Measurements from ENCODE around the gene SPRED1. TPM values are rescaled to one million over a fixed set of nuclear protein-coding genes. Genes with fewer than 3 reads are reported as not detected.

SPRED1 gene
- total RNA-seq, 4 donors from 2014 or later = 11.8 to 30.0 (median 19.7) TPM

GRCh38 chr15:38242055-38242454 is 10.6 kb upstream of the SPRED1 start:
- TF ChIP-seq EP300 (IDR thresholded peaks at IDR 0.05) (no peak), POLR2A (IDR thresholded peaks at IDR 0.05) (no peak), POLR2AphosphoS5 (IDR thresholded peaks at IDR 0.05) (no peak)
- TF ChIP-seq, protein P1, sequence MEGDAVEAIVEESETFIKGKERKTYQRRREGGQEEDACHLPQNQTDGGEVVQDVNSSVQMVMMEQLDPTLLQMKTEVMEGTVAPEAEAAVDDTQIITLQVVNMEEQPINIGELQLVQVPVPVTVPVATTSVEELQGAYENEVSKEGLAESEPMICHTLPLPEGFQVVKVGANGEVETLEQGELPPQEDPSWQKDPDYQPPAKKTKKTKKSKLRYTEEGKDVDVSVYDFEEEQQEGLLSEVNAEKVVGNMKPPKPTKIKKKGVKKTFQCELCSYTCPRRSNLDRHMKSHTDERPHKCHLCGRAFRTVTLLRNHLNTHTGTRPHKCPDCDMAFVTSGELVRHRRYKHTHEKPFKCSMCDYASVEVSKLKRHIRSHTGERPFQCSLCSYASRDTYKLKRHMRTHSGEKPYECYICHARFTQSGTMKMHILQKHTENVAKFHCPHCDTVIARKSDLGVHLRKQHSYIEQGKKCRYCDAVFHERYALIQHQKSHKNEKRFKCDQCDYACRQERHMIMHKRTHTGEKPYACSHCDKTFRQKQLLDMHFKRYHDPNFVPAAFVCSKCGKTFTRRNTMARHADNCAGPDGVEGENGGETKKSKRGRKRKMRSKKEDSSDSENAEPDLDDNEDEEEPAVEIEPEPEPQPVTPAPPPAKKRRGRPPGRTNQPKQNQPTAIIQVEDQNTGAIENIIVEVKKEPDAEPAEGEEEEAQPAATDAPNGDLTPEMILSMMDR (IDR thresholded peaks at IDR 0.05) = no peak
- H3K4me1 ChIP-seq = no peaks in the 10 kb centered on the region
- no peaks in the 10 kb centered on the region for H3K27me3 ChIP-seq
- no peaks in the 10 kb centered on the region for H3K9me3 ChIP-seq
- no peak for ATAC-seq
- no peak overlapping the region for H3K27ac ChIP-seq
- H3K36me3 ChIP-seq = no peaks in the 10 kb centered on the region
- no peak overlapping the region for H3K4me3 ChIP-seq
- 57 to 83% methylated on average over 2 of the region's 2 CpGs for WGBS, 2 donors (ENCODE audit: low coverage in 1 of 2)

- no peak for TF ChIP-seq POLR2A (IDR thresholded peaks at IDR 0.05)
- TF ChIP-seq POLR2AphosphoS5 (IDR thresholded peaks at IDR 0.05) = no peak
- TF ChIP-seq, protein P1 (IDR thresholded peaks at IDR 0.05) = no peak
- TF ChIP-seq EP300 (IDR thresholded peaks at IDR 0.05) = no peak
- H3K27ac ChIP-seq = no peak overlapping the region
- no peaks in the 10 kb centered on the region for H3K27me3 ChIP-seq
- no peak for ATAC-seq
- WGBS, 2 donors (ENCODE audit: low coverage in 1 of 2) = 66 to 81% methylated on average over 5 to 6 of the region's 6 CpGs
- H3K4me1 ChIP-seq = no peaks in the 10 kb centered on the region
- H3K36me3 ChIP-seq = no peaks in the 10 kb centered on the region
- no peaks in the 10 kb centered on the region for H3K9me3 ChIP-seq
- no peak overlapping the region for H3K4me3 ChIP-seq
These were observed 9.2 kb upstream of the SPRED1 start for GRCh38 chr15:38243278-38244055.

DNA sequence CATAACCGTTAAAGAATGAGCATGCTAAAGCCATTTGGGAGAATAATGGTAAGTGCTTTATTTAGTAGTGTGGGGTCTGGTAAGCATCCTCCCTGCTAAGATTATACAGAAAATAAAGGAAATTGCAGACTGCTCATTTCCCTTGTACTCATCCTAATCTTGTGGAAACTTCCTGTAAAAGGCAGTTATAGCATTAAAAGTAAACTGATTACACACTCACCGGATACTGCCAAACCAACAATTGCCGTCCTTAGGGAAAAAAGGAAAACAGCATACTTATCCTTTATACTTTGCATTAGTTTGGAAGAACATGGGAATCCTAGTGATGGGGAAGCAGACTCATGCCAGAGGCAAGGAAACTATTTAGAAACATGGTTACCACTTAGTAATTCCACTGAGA is 5.3 kb upstream of the SPRED1 start:
- no peaks in the 10 kb centered on the region for H3K36me3 ChIP-seq
- ATAC-seq = no peak
- H3K9me3 ChIP-seq = no peaks in the 10 kb centered on the region
- H3K27ac ChIP-seq = no peak overlapping the region
- WGBS, 2 donors (ENCODE audit: low coverage in 1 of 2) = 67 to 89% methylated on average over 3 of the region's 3 CpGs
- TF ChIP-seq POLR2A (IDR thresholded peaks at IDR 0.05) (no peak), POLR2AphosphoS5 (IDR thresholded peaks at IDR 0.05) (no peak), EP300 (IDR thresholded peaks at IDR 0.05) (no peak)
- TF ChIP-seq, protein P1 (IDR thresholded peaks at IDR 0.05) = no peak
- H3K4me1 ChIP-seq = peaks cover 0 to 10% (median 0%) of the 10 kb centered on the region in 3 donors
- H3K4me3 ChIP-seq = no peak overlapping the region
- H3K27me3 ChIP-seq = no peaks in the 10 kb centered on the region

GRCh38 chr15:38253351-38253781 is 730 bp downstream of the SPRED1 start:
- H3K9me3 ChIP-seq = no peaks in the 10 kb centered on the region
- H3K36me3 ChIP-seq = no peaks in the 10 kb centered on the region
- H3K4me1 ChIP-seq = peaks cover 0 to 60% (median 0%) of the 10 kb centered on the region in 3 donors
- no peak for ATAC-seq
- 0% methylated on average over 4 of the region's 4 CpGs for WGBS, 2 donors (ENCODE audit: low coverage in 1 of 2)
- H3K4me3 ChIP-seq = peak overlapping the region; percentile 75 to 89
- TF ChIP-seq, protein P1 (IDR thresholded peaks at IDR 0.05) = no peak
- TF ChIP-seq POLR2AphosphoS5 (IDR thresholded peaks at IDR 0.05) = peak; percentile 47
- H3K27me3 ChIP-seq = no peaks in the 10 kb centered on the region
- peak overlapping the region; percentile 90 to 100 (median 98) for H3K27ac ChIP-seq
